ENCODE data around the gene DHRS7B. TPM values are rescaled to one million over a fixed set of nuclear protein-coding genes. Genes with fewer than 3 reads are reported as not detected.

The DHRS7B gene
- total RNA-seq, 4 donors from 2014 or later, result 42.8 to 64.1 (median 50.6) TPM

GRCh38 chr17:21165922-21166594 lies 39.3 kb downstream of the DHRS7B start:
- no peak for TF ChIP-seq CTCF (IDR thresholded peaks at IDR 0.05)
- TF ChIP-seq POLR2A (IDR thresholded peaks at IDR 0.05), result no peak
- no peak for TF ChIP-seq EP300 (IDR thresholded peaks at IDR 0.05)
- no peak for TF ChIP-seq POLR2AphosphoS5 (IDR thresholded peaks at IDR 0.05)
- no peaks in the 10 kb centered on the region for H3K27me3 ChIP-seq
- H3K36me3 ChIP-seq, result no peaks in the 10 kb centered on the region
- peak overlapping the region; percentile 68 for H3K27ac ChIP-seq
- peaks cover 42% of the 10 kb centered on the region for H3K4me1 ChIP-seq
- no peak overlapping the region for H3K4me3 ChIP-seq
- no peaks in the 10 kb centered on the region for H3K9me3 ChIP-seq
- 57% methylated on average over 11 of the region's 11 CpGs for WGBS
- DNase-seq (ENCODE audit: low spot score in 2 of 2), result peak in 1 of 2 donors; percentile 69

GRCh38 chr17:21166595-21167210 lies 39.9 kb downstream of the DHRS7B start:
- Histone ChIP-seq H3K4me3 (no peak overlapping the region), H3K9me3 (no peaks in the 10 kb centered on the region), H3K36me3 (no peaks in the 10 kb centered on the region), H3K27ac (peak overlapping the region; percentile 68), H3K4me1 (peaks cover 38% of the 10 kb centered on the region), H3K27me3 (no peaks in the 10 kb centered on the region)
- TF ChIP-seq POLR2AphosphoS5 (IDR thresholded peaks at IDR 0.05) (no peak), CTCF (IDR thresholded peaks at IDR 0.05) (no peak), POLR2A (IDR thresholded peaks at IDR 0.05) (no peak), EP300 (IDR thresholded peaks at IDR 0.05) (no peak)
- 44% methylated on average over 5 of the region's 5 CpGs for WGBS
- DNase-seq (ENCODE audit: low spot score in 2 of 2), result no peak

- 55% methylated on average over 5 of the region's 5 CpGs for WGBS
- peaks cover 5% of the 10 kb centered on the region for H3K36me3 ChIP-seq
- H3K27ac ChIP-seq, result peak overlapping the region; percentile 68
- TF ChIP-seq POLR2A (IDR thresholded peaks at IDR 0.05), result no peak
- TF ChIP-seq CTCF (IDR thresholded peaks at IDR 0.05), result no peak
- DNase-seq (ENCODE audit: low spot score in 2 of 2), result no peak
- H3K9me3 ChIP-seq, result no peaks in the 10 kb centered on the region
- no peaks in the 10 kb centered on the region for H3K27me3 ChIP-seq
- H3K4me3 ChIP-seq, result no peak overlapping the region
- peaks cover 36% of the 10 kb centered on the region for H3K4me1 ChIP-seq
These were observed 40.5 kb downstream of the DHRS7B start for GRCh38 chr17:21167303-21167702.

- Histone ChIP-seq H3K36me3 (peaks cover 17% of the 10 kb centered on the region), H3K4me3 (no peak overlapping the region), H3K9me3 (no peaks in the 10 kb centered on the region), H3K27me3 (no peaks in the 10 kb centered on the region), H3K4me1 (peaks cover 30% of the 10 kb centered on the region), H3K27ac (no peak overlapping the region)
- DNase-seq (ENCODE audit: low spot score in 2 of 2), result no peak
- no peak for TF ChIP-seq POLR2A (IDR thresholded peaks at IDR 0.05)
- no peak for TF ChIP-seq CTCF (IDR thresholded peaks at IDR 0.05)
- TF ChIP-seq EP300 (IDR thresholded peaks at IDR 0.05), result no peak
- no peak for TF ChIP-seq POLR2AphosphoS5 (IDR thresholded peaks at IDR 0.05)
- WGBS, result 94% methylated on average over 10 of the region's 12 CpGs
These were observed 41.7 kb downstream of the DHRS7B start for GRCh38 chr17:21168555-21168865.

- no peak for DNase-seq (ENCODE audit: low spot score in 2 of 2)
- 90% methylated on average over 2 of the region's 7 CpGs for WGBS
- no peak overlapping the region for H3K27ac ChIP-seq
- no peaks in the 10 kb centered on the region for H3K9me3 ChIP-seq
- H3K4me3 ChIP-seq, result no peak overlapping the region
- peaks cover 30% of the 10 kb centered on the region for H3K4me1 ChIP-seq
- H3K27me3 ChIP-seq, result no peaks in the 10 kb centered on the region
- TF ChIP-seq POLR2AphosphoS5 (IDR thresholded peaks at IDR 0.05), result no peak
- TF ChIP-seq POLR2A (IDR thresholded peaks at IDR 0.05), result no peak
- no peak for TF ChIP-seq CTCF (IDR thresholded peaks at IDR 0.05)
- no peak for TF ChIP-seq EP300 (IDR thresholded peaks at IDR 0.05)
- peaks cover 26% of the 10 kb centered on the region for H3K36me3 ChIP-seq
These were observed 42.7 kb downstream of the DHRS7B start for GRCh38 chr17:21169496-21169895.

Measured in suprapubic skin (tissue), 4 donors.